ENCODE data around the gene TM9SF3.

Gene TM9SF3

GRCh38 chr10:96586419-96587263 lies at the start of gene TM9SF3:
TSS of gene TM9SF3 (minus strand) at chr10:96587012. CDS start at chr10:96586835, 177 bp downstream.
- in situ Hi-C loops (cut with HindIII; ENCODE audit: low sequenced_read_pairs) = no loop called here

GRCh38 chr10:96636551-96636950 lies 49.7 kb upstream of the TM9SF3 start:
- in situ Hi-C loops (cut with HindIII; ENCODE audit: low sequenced_read_pairs) = no loop called here

- in situ Hi-C loops (cut with HindIII; ENCODE audit: low sequenced_read_pairs) = no loop called here
Observed at GRCh38 chr10:96632974-96633710, 46.3 kb upstream of the TM9SF3 start.

- in situ Hi-C loops (cut with HindIII; ENCODE audit: low sequenced_read_pairs) = no loop called here
Observed at GRCh38 chr10:96627292-96627691, 40.5 kb upstream of the TM9SF3 start.

- in situ Hi-C loops (cut with HindIII; ENCODE audit: low sequenced_read_pairs) = no loop called here
Observed at GRCh38 chr10:96626795-96627194, 40.0 kb upstream of the TM9SF3 start.

GRCh38 chr10:96625173-96625572 lies 38.4 kb upstream of the TM9SF3 start:
- in situ Hi-C loops (cut with HindIII; ENCODE audit: low sequenced_read_pairs) = no loop called here

GRCh38 chr10:96622013-96622787 lies 35.4 kb upstream of the TM9SF3 start:
- in situ Hi-C loops (cut with HindIII; ENCODE audit: low sequenced_read_pairs) = no loop called here

- in situ Hi-C loops (cut with HindIII; ENCODE audit: low sequenced_read_pairs) = no loop called here
Observed at GRCh38 chr10:96619796-96620773, 33.3 kb upstream of the TM9SF3 start.

GRCh38 chr10:96619120-96619519 lies 32.3 kb upstream of the TM9SF3 start:
- in situ Hi-C loops (cut with HindIII; ENCODE audit: low sequenced_read_pairs) = no loop called here

- in situ Hi-C loops (cut with HindIII; ENCODE audit: low sequenced_read_pairs) = no loop called here
Observed at GRCh38 chr10:96618653-96619052, 31.8 kb upstream of the TM9SF3 start.

- in situ Hi-C loops (cut with HindIII; ENCODE audit: low sequenced_read_pairs) = no loop called here
Observed at GRCh38 chr10:96616961-96617360, 30.1 kb upstream of the TM9SF3 start.

- in situ Hi-C loops (cut with HindIII; ENCODE audit: low sequenced_read_pairs) = no loop called here
Observed at GRCh38 chr10:96614515-96614914, 27.7 kb upstream of the TM9SF3 start.

- in situ Hi-C loops (cut with HindIII; ENCODE audit: low sequenced_read_pairs) = no loop called here
Observed at GRCh38 chr10:96613576-96613975, 26.8 kb upstream of the TM9SF3 start.

GRCh38 chr10:96612055-96612830 lies 25.4 kb upstream of the TM9SF3 start:
- in situ Hi-C loops (cut with HindIII; ENCODE audit: low sequenced_read_pairs) = no loop called here

- in situ Hi-C loops (cut with HindIII; ENCODE audit: low sequenced_read_pairs) = no loop called here
Observed at GRCh38 chr10:96610817-96611216, 24.0 kb upstream of the TM9SF3 start.

- in situ Hi-C loops (cut with HindIII; ENCODE audit: low sequenced_read_pairs) = no loop called here
Observed at GRCh38 chr10:96609510-96609909, 22.7 kb upstream of the TM9SF3 start.

GRCh38 chr10:96608805-96609204 lies 22.0 kb upstream of the TM9SF3 start:
- in situ Hi-C loops (cut with HindIII; ENCODE audit: low sequenced_read_pairs) = no loop called here

GRCh38 chr10:96608262-96608661 lies 21.4 kb upstream of the TM9SF3 start:
- in situ Hi-C loops (cut with HindIII; ENCODE audit: low sequenced_read_pairs) = no loop called here

GRCh38 chr10:96606946-96607345 lies 20.1 kb upstream of the TM9SF3 start:
- in situ Hi-C loops (cut with HindIII; ENCODE audit: low sequenced_read_pairs) = no loop called here

All from DLD1 (cell line).